ENCODE data around the gene C7orf25.

C7orf25 gene

DNA sequence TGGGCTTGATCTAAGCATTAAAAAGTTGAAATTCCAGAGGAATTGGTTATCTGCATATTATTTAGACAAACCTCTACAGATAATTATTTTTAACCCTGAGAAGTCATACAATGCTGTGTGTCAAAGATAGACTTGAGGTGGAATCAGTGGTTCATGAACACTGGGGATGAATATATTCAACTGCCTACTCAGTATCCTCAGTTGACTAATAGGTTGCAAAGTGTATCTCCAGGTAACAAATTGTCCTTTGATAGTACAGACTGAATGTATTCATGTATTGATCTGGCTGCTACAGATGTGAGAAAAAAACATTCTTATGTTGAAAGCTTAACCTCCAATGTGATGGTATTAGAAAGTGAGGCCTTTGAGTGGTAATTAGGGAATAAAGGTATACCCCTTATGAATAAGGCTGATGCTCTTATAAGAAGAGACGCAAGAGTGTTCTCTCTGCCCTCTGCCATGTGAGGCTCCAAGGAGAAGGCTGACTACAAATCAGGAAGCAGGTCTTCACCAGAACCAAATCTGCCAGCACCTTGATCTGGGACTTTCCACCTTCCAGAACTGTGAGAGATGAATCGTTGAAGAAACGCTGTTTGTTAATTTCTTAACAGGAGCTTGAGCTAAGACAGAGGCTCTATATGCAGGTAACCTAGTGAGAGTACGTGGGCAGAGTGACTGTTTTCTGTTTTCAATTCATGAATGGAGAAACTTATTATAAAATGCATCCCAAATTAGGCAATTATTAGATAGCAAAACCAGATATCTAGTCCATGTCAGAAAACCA is 27.8 kb upstream of the C7orf25 start:
- Histone ChIP-seq H3K18ac (ENCODE audit: low read depth in 1 of 2, low read length in 2 of 2) (no peak overlapping the region), H4K91ac (ENCODE audit: low read length) (no peak overlapping the region), H3K9me3 (ENCODE audit: control insufficient read depth, low read length) (no peaks in the 10 kb centered on the region), H4K8ac (ENCODE audit: low read length) (no peak overlapping the region), H2BK12ac (ENCODE audit: low read length in 2 of 2) (no peak overlapping the region), H2AFZ (ENCODE audit: low read depth, low read length) (no peak overlapping the region), H3K4ac (ENCODE audit: low read depth in 1 of 2, low read length in 2 of 2) (no peak overlapping the region), H2AK5ac (ENCODE audit: low read length, severe bottlenecking) (no peak overlapping the region), H3K23ac (ENCODE audit: low read length in 2 of 2) (no peak overlapping the region), H3K27ac (ENCODE audit: low read length, poor library complexity, severe bottlenecking) (no peak overlapping the region), H2BK120ac (ENCODE audit: low read depth, low read length) (no peak overlapping the region), H2BK5ac (ENCODE audit: low read depth, low read length, poor library complexity, severe bottlenecking) (no peak overlapping the region), H3K36me3 (ENCODE audit: control insufficient read depth in 1 of 2, insufficient read depth in 2 of 2, low read depth in 1 of 2, low read length in 2 of 2) (peaks cover 9 to 53% of the 10 kb centered on the region in 2 experiments), H3K9ac (ENCODE audit: low read length) (no peak overlapping the region), H3K14ac (ENCODE audit: low read length in 2 of 2) (no peak overlapping the region), H3K79me1 (replicated peaks; ENCODE audit: low read length, poor library complexity, severe bottlenecking) (peaks cover 7% of the 10 kb centered on the region), H3K4me3 (ENCODE audit: insufficient read depth in 1 of 2, low read depth in 1 of 2, low read length in 2 of 2) (no peak overlapping the region), H3K27me3 (ENCODE audit: control insufficient read depth in 1 of 2, insufficient read depth in 1 of 2, low read length in 2 of 2) (no peaks in the 10 kb centered on the region), H3K4me1 (ENCODE audit: control insufficient read depth, insufficient read depth, low read depth, low read length) (peaks cover 2% of the 10 kb centered on the region), H3K4me2 (ENCODE audit: low read length, poor library complexity, severe bottlenecking) (no peak overlapping the region), H2BK15ac (ENCODE audit: low read depth, poor library complexity, severe bottlenecking) (no peak overlapping the region)
- DNase-seq, result no peak
- 98% methylated on average over 4 of the region's 4 CpGs for WGBS

DNA sequence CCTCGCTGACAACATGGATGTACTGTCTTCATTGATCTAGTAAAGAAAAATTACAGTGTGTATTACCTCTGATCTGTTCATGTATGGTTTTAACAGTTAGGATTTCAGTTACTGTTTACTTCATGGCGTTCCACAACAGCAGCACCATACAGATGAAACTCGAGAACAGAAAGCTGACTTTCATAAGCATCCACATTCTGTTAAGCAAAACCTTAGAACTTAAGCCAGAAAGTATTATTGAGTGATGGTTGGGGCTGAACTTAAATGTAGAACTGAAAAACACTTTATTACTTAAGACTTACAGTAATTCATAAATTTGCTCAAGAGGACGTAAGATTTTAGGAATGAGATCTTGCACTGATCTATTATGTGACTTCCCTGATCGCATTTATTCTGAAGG is 24.0 kb upstream of the C7orf25 start:
- Histone ChIP-seq H2AFZ (ENCODE audit: low read depth, low read length) (no peak overlapping the region), H2BK15ac (ENCODE audit: low read depth, poor library complexity, severe bottlenecking) (no peak overlapping the region), H4K8ac (ENCODE audit: low read length) (no peak overlapping the region), H2BK5ac (ENCODE audit: low read depth, low read length, poor library complexity, severe bottlenecking) (no peak overlapping the region), H3K18ac (ENCODE audit: low read depth in 1 of 2, low read length in 2 of 2) (no peak overlapping the region), H3K4me1 (ENCODE audit: control insufficient read depth, insufficient read depth, low read depth, low read length) (peaks cover 2% of the 10 kb centered on the region), H2BK120ac (ENCODE audit: low read depth, low read length) (no peak overlapping the region), H2BK12ac (ENCODE audit: low read length in 2 of 2) (no peak overlapping the region), H3K9me3 (ENCODE audit: control insufficient read depth, low read length) (no peaks in the 10 kb centered on the region), H3K4ac (ENCODE audit: low read depth in 1 of 2, low read length in 2 of 2) (no peak overlapping the region), H3K79me1 (replicated peaks; ENCODE audit: low read length, poor library complexity, severe bottlenecking) (peaks cover 7% of the 10 kb centered on the region), H4K91ac (ENCODE audit: low read length) (no peak overlapping the region), H3K4me3 (ENCODE audit: insufficient read depth in 1 of 2, low read depth in 1 of 2, low read length in 2 of 2) (no peak overlapping the region), H3K27me3 (ENCODE audit: control insufficient read depth in 1 of 2, insufficient read depth in 1 of 2, low read length in 2 of 2) (no peaks in the 10 kb centered on the region), H3K23ac (ENCODE audit: low read length in 2 of 2) (no peak overlapping the region), H3K36me3 (ENCODE audit: control insufficient read depth in 1 of 2, insufficient read depth in 2 of 2, low read depth in 1 of 2, low read length in 2 of 2) (peaks cover 9 to 53% of the 10 kb centered on the region in 2 experiments), H3K14ac (ENCODE audit: low read length in 2 of 2) (no peak overlapping the region), H3K27ac (ENCODE audit: low read length, poor library complexity, severe bottlenecking) (no peak overlapping the region), H2AK5ac (ENCODE audit: low read length, severe bottlenecking) (no peak overlapping the region), H3K9ac (ENCODE audit: low read length) (no peak overlapping the region), H3K4me2 (ENCODE audit: low read length, poor library complexity, severe bottlenecking) (no peak overlapping the region)
- no peak for DNase-seq
- 100% methylated on average over 3 of the region's 5 CpGs for WGBS

DNA sequence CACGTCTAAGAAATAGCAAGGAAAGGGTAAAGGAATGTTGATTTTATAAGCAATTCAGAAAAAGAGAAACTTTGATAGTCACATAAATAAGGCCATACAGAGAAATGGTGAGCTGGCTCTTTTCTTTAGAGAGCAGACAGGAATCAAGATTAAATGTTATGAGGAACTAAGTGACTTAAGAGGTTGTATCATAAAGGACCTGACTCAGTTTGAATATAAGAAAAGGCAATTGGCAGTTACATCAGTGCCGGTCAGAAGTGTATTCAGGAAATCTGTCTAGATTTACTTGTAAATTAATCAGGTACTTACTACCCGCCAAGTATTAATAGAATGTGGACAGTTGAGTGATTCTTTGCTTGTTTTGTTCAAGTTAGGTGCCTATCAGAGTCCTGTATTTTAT is 22.4 kb upstream of the C7orf25 start:
- Histone ChIP-seq H3K23ac (ENCODE audit: low read length in 2 of 2) (no peak overlapping the region), H3K9me3 (ENCODE audit: control insufficient read depth, low read length) (no peaks in the 10 kb centered on the region), H2AFZ (ENCODE audit: low read depth, low read length) (no peak overlapping the region), H2BK5ac (ENCODE audit: low read depth, low read length, poor library complexity, severe bottlenecking) (no peak overlapping the region), H3K79me1 (replicated peaks; ENCODE audit: low read length, poor library complexity, severe bottlenecking) (peaks cover 7% of the 10 kb centered on the region), H2BK120ac (ENCODE audit: low read depth, low read length) (no peak overlapping the region), H3K4me1 (ENCODE audit: control insufficient read depth, insufficient read depth, low read depth, low read length) (peaks cover 5% of the 10 kb centered on the region), H3K14ac (ENCODE audit: low read length in 2 of 2) (no peak overlapping the region), H3K4me3 (ENCODE audit: insufficient read depth in 1 of 2, low read depth in 1 of 2, low read length in 2 of 2) (no peak overlapping the region), H3K4me2 (ENCODE audit: low read length, poor library complexity, severe bottlenecking) (no peak overlapping the region), H3K18ac (ENCODE audit: low read depth in 1 of 2, low read length in 2 of 2) (no peak overlapping the region), H3K27ac (ENCODE audit: low read length, poor library complexity, severe bottlenecking) (no peak overlapping the region), H3K9ac (ENCODE audit: low read length) (no peak overlapping the region), H3K36me3 (ENCODE audit: control insufficient read depth in 1 of 2, insufficient read depth in 2 of 2, low read depth in 1 of 2, low read length in 2 of 2) (peaks cover 9 to 42% of the 10 kb centered on the region in 2 experiments), H4K8ac (ENCODE audit: low read length) (no peak overlapping the region), H3K27me3 (ENCODE audit: control insufficient read depth in 1 of 2, insufficient read depth in 1 of 2, low read length in 2 of 2) (no peaks in the 10 kb centered on the region), H3K4ac (ENCODE audit: low read depth in 1 of 2, low read length in 2 of 2) (no peak overlapping the region), H2AK5ac (ENCODE audit: low read length, severe bottlenecking) (no peak overlapping the region), H2BK15ac (ENCODE audit: low read depth, poor library complexity, severe bottlenecking) (no peak overlapping the region), H4K91ac (ENCODE audit: low read length) (no peak overlapping the region), H2BK12ac (ENCODE audit: low read length in 2 of 2) (no peak overlapping the region)
- WGBS, result 94% methylated on average over 3 of the region's 3 CpGs
- DNase-seq, result no peak

DNA sequence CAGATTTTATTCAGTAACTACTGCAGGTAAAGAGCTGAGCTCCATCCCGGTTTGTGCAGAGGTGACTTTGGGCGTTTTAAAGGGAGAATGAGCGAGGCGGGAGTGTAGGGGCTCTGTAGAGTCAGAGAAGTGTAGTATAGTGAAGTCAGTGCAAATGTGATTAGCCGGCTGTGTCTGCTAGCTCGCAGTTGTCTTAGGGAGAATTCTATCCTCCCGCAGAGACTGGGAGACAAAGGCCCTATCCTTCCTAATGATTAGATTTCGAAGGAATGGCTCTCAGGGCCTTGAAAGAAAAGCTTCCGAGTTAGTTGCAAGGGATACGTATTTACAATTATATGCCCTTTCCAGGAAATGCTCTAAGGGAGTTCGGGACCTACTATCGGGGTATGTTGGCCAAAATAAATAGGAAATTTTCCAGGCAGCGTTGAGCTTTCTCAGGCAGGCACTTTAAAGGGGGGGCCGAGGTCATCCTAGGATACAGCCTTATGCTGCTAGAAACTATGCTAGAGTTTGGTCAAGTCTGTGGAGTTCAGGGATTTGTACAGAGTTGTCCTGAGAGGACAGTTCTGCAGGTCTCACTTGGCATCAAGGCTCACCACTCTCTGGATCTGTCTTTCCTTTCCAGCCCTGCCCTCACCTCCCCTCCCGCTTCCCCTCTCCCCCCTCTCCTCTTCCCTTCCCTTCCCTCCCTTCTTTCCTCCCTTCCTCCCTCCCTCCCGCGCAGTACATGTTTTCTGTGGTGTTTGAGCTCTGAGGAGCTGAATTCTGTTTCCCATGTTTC is 21.1 kb upstream of the C7orf25 start:
- Histone ChIP-seq H3K4ac (ENCODE audit: low read depth in 1 of 2, low read length in 2 of 2) (peak overlapping the region; percentile 75 to 94), H3K27ac (ENCODE audit: low read length, poor library complexity, severe bottlenecking) (peak overlapping the region; percentile 79), H2BK12ac (ENCODE audit: low read length in 2 of 2) (no peak overlapping the region), H3K23ac (ENCODE audit: low read length in 2 of 2) (no peak overlapping the region), H2BK15ac (ENCODE audit: low read depth, poor library complexity, severe bottlenecking) (no peak overlapping the region), H3K9me3 (ENCODE audit: control insufficient read depth, low read length) (no peaks in the 10 kb centered on the region), H3K9ac (ENCODE audit: low read length) (peak overlapping the region; percentile 98), H3K14ac (ENCODE audit: low read length in 2 of 2) (no peak overlapping the region), H3K4me2 (ENCODE audit: low read length, poor library complexity, severe bottlenecking) (peak overlapping the region; percentile 78), H2BK5ac (ENCODE audit: low read depth, low read length, poor library complexity, severe bottlenecking) (no peak overlapping the region), H3K36me3 (ENCODE audit: control insufficient read depth in 1 of 2, insufficient read depth in 2 of 2, low read depth in 1 of 2, low read length in 2 of 2) (peaks cover 5 to 31% of the 10 kb centered on the region in 2 experiments), H3K4me3 (ENCODE audit: insufficient read depth in 1 of 2, low read depth in 1 of 2, low read length in 2 of 2) (peak overlapping the region; percentile 82 to 98), H3K4me1 (ENCODE audit: control insufficient read depth, insufficient read depth, low read depth, low read length) (peaks cover 5% of the 10 kb centered on the region), H4K91ac (ENCODE audit: low read length) (no peak overlapping the region), H2AK5ac (ENCODE audit: low read length, severe bottlenecking) (no peak overlapping the region), H3K79me1 (replicated peaks; ENCODE audit: low read length, poor library complexity, severe bottlenecking) (peaks cover 7% of the 10 kb centered on the region), H3K18ac (ENCODE audit: low read depth in 1 of 2, low read length in 2 of 2) (peak overlapping the region in 1 of 2 experiments; percentile 93), H3K27me3 (ENCODE audit: control insufficient read depth in 1 of 2, insufficient read depth in 1 of 2, low read length in 2 of 2) (no peaks in the 10 kb centered on the region), H2BK120ac (ENCODE audit: low read depth, low read length) (no peak overlapping the region), H4K8ac (ENCODE audit: low read length) (no peak overlapping the region), H2AFZ (ENCODE audit: low read depth, low read length) (peak overlapping the region; percentile 84)
- peak; percentile 56 for DNase-seq
- under 1% methylated on average over 14 of the region's 17 CpGs for WGBS
